ENCODE results near the gene NT5M.

NT5M gene

DNA sequence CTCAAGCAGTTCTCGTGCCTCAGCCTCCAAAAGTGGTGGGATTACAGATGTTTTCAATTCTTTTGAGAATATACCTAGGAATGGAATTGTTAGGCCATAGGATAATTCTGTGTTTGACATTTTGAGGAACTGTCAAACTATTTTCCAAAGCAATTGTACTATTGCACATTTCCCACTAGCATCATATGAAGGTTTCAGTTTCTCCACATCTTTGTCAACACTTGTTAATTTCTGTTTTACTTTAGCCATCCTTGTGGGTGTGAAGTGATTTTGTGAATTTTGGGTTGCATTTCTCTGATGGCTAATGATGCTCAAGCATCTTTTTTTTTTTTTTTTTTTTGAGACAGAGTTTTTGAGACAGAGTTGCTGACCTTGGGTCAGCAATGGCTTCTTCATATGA is 6.2 kb downstream of the NT5M start:
- TF ChIP-seq, protein P1, sequence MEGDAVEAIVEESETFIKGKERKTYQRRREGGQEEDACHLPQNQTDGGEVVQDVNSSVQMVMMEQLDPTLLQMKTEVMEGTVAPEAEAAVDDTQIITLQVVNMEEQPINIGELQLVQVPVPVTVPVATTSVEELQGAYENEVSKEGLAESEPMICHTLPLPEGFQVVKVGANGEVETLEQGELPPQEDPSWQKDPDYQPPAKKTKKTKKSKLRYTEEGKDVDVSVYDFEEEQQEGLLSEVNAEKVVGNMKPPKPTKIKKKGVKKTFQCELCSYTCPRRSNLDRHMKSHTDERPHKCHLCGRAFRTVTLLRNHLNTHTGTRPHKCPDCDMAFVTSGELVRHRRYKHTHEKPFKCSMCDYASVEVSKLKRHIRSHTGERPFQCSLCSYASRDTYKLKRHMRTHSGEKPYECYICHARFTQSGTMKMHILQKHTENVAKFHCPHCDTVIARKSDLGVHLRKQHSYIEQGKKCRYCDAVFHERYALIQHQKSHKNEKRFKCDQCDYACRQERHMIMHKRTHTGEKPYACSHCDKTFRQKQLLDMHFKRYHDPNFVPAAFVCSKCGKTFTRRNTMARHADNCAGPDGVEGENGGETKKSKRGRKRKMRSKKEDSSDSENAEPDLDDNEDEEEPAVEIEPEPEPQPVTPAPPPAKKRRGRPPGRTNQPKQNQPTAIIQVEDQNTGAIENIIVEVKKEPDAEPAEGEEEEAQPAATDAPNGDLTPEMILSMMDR (IDR thresholded peaks at IDR 0.05; ENCODE audit: insufficient read depth, low read length, poor library complexity, severe bottlenecking) = no peak
- TF ChIP-seq EZH2phosphoT487 (conservative IDR thresholded peaks at IDR 0.05; ENCODE audit: low read length) = no peak
- no peak overlapping the region for H3K9ac ChIP-seq (ENCODE audit: low read length)
- no peaks in the 10 kb centered on the region for H3K9me2 ChIP-seq (replicated peaks; ENCODE audit: insufficient read depth, low read length)
- no peaks in the 10 kb centered on the region for H3K9me3 ChIP-seq (ENCODE audit: insufficient read depth, low read length)
- H3K79me2 ChIP-seq (ENCODE audit: insufficient read depth, low read length) = no peaks in the 10 kb centered on the region
- no peak overlapping the region for H2AFZ ChIP-seq (ENCODE audit: low read depth, low read length, severe bottlenecking)
- peaks cover 20% of the 10 kb centered on the region for H3F3A ChIP-seq (ENCODE audit: insufficient read depth)
- no peak overlapping the region for H3K4me3 ChIP-seq (ENCODE audit: insufficient read depth, low read length, poor library complexity, severe bottlenecking)
- H3K4me2 ChIP-seq (ENCODE audit: low read depth, low read length, poor library complexity, severe bottlenecking) = no peak overlapping the region
- no peaks in the 10 kb centered on the region for H4K20me1 ChIP-seq (ENCODE audit: low read depth, low read length)
- H3K27me3 ChIP-seq (ENCODE audit: low read length) = no peaks in the 10 kb centered on the region
- no peak overlapping the region for H3K27ac ChIP-seq (ENCODE audit: low read depth, low read length)
- H3K36me3 ChIP-seq (ENCODE audit: low read length) = peaks cover 4% of the 10 kb centered on the region; the same call in 1 of the 2 replicates

DNA sequence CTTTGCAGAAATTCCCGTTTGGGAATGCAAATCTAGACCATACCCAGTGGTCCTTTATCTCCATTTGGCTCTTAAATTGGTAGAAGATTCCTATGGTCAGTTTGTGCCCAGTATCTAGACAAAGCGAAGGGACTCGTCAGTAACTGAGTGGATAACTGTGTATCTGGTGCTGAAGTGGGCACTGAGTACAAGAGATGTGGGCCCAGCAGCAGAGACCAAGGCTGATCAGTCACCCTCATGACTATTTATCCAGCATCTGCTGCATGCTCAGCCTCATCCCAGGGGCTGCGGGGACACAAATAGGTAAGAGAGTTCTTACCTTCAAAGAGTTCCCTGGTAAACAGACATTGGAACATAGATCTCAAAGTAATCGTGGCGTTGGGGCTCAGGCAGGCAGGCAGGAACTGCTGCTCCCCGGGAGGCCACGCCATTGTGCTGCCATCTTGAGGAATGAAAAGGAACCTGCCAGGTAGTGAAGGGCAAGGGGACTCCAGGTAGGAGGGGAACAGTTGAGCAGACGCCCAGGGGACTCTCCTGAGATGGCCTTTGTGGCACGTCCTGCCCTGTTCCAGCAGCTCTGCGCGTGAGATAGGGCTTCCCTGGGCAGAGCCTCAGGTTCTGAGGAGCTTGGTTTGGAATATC is 10.3 kb downstream of the NT5M start:
- H3K27ac ChIP-seq (ENCODE audit: low read depth, low read length) = no peak overlapping the region
- H3K27me3 ChIP-seq (ENCODE audit: low read length) = no peaks in the 10 kb centered on the region
- no peaks in the 10 kb centered on the region for H3K9me3 ChIP-seq (ENCODE audit: insufficient read depth, low read length)
- TF ChIP-seq EZH2phosphoT487 (conservative IDR thresholded peaks at IDR 0.05; ENCODE audit: low read length) = no peak
- TF ChIP-seq, protein P1 (IDR thresholded peaks at IDR 0.05; ENCODE audit: insufficient read depth, low read length, poor library complexity, severe bottlenecking) = peak; percentile 50
- H3K4me3 ChIP-seq (ENCODE audit: insufficient read depth, low read length, poor library complexity, severe bottlenecking) = no peak overlapping the region
- H3K79me2 ChIP-seq (ENCODE audit: insufficient read depth, low read length) = no peaks in the 10 kb centered on the region
- no peak overlapping the region for H3K4me2 ChIP-seq (ENCODE audit: low read depth, low read length, poor library complexity, severe bottlenecking)
- H3K9ac ChIP-seq (ENCODE audit: low read length) = no peak overlapping the region
- H2AFZ ChIP-seq (ENCODE audit: low read depth, low read length, severe bottlenecking) = peak overlapping the region; percentile 37
- H3K9me2 ChIP-seq (replicated peaks; ENCODE audit: insufficient read depth, low read length) = no peaks in the 10 kb centered on the region
- 0 out of 2 replicates have a peak, but pooled peaks cover 3% of the 10 kb centered on the region for H3F3A ChIP-seq (ENCODE audit: insufficient read depth)
- no peaks in the 10 kb centered on the region for H4K20me1 ChIP-seq (ENCODE audit: low read depth, low read length)
- peaks cover 4% of the 10 kb centered on the region; the same call in 1 of the 2 replicates for H3K36me3 ChIP-seq (ENCODE audit: low read length)

DNA sequence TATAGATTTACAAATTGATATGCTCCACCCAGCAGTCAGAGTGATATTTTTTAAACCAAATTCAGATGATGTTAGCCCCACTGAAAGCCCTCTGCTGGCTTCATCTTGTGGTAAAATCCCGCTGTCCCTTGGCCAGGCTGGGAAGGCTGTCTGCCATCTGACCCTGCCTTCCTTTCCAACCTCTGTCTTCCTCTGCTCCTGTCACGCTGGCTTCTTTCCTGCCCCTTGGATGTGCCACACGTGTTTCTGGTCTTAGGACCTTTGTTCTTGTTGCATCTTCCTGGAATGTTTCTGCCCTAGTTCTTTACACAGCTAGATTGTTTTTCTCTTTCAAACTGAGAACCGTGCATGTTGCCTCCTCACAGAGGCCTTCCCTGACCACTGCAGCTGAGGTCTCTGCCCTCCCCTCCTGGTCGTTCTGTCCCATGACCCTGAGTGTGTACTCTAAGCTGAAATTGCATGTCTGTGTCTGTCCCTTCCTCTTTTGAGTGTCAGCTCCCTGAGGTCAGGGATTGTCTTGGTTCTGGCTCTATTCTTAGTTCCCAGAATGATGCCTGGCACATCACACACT is 11.4 kb downstream of the NT5M start:
- no peaks in the 10 kb centered on the region for H3F3A ChIP-seq (ENCODE audit: insufficient read depth)
- no peaks in the 10 kb centered on the region for H4K20me1 ChIP-seq (ENCODE audit: low read depth, low read length)
- no peak overlapping the region for H3K27ac ChIP-seq (ENCODE audit: low read depth, low read length)
- H3K36me3 ChIP-seq (ENCODE audit: low read length) = peaks cover 4% of the 10 kb centered on the region; the same call in 1 of the 2 replicates
- TF ChIP-seq, protein P1 (IDR thresholded peaks at IDR 0.05; ENCODE audit: insufficient read depth, low read length, poor library complexity, severe bottlenecking) = no peak
- no peak overlapping the region for H3K4me3 ChIP-seq (ENCODE audit: insufficient read depth, low read length, poor library complexity, severe bottlenecking)
- no peak overlapping the region for H3K9ac ChIP-seq (ENCODE audit: low read length)
- no peaks in the 10 kb centered on the region for H3K9me3 ChIP-seq (ENCODE audit: insufficient read depth, low read length)
- H3K4me2 ChIP-seq (ENCODE audit: low read depth, low read length, poor library complexity, severe bottlenecking) = no peak overlapping the region
- H3K27me3 ChIP-seq (ENCODE audit: low read length) = no peaks in the 10 kb centered on the region
- H3K79me2 ChIP-seq (ENCODE audit: insufficient read depth, low read length) = no peaks in the 10 kb centered on the region
- no peak overlapping the region for H2AFZ ChIP-seq (ENCODE audit: low read depth, low read length, severe bottlenecking)
- no peaks in the 10 kb centered on the region for H3K9me2 ChIP-seq (replicated peaks; ENCODE audit: insufficient read depth, low read length)
